NCI-H2029 (cell line): ENCODE results near the gene RMI1.
"Not testable (repeated sequence)": the region's sequence is repeated elsewhere in the genome, so short reads cannot be mapped to it uniquely, and the experiment has no call there.

Source experiments
- DNase-seq: peaks from one replicate; lab custom pipeline; 2025; lab: John Stamatoyannopoulos, UW

RMI1 gene

DNA sequence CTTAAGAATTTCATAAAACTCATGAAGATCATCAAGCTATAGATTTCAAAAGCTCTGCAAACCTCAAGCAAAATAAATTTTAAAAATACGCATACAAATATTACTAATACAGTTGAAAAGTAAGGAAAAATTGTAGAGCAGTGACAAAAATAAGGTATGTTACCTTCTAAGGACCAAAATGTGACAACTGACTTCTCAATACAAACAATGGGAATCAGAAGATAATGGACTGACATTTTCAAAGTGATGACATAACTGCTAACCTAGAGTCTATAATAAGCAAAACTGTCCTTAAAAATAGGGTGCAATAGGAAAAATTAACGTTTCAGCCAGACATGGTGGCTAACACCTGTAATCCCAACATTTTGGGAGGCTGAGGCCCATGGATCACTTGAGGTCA is 27.1 kb downstream of the RMI1 start:
- no peak for DNase-seq

DNA sequence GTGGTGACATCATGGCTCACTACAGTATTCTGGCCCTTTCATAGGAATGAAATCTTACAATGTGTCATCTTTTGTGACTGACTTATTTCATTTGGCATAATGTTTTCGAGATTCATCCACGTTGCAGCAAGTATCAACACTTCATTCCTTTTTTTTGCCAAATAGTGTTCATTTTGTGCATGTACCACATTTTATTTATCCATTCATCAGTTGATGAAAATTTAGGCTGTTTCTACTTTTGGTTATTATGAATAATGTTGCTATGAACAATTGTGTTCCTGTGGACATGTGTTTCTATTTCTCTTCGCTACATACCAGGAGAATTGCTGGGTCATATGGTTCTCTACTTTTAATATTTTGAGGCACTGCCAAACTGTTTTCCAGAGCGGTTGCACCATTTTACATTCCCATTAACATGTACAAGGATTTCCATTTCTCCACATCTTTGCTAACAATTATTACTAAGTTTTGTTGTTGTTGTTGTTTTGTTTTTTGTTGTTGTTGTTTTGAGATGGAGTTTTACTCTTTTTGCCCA is 43.5 kb downstream of the RMI1 start:
- DNase-seq: no peak

DNA sequence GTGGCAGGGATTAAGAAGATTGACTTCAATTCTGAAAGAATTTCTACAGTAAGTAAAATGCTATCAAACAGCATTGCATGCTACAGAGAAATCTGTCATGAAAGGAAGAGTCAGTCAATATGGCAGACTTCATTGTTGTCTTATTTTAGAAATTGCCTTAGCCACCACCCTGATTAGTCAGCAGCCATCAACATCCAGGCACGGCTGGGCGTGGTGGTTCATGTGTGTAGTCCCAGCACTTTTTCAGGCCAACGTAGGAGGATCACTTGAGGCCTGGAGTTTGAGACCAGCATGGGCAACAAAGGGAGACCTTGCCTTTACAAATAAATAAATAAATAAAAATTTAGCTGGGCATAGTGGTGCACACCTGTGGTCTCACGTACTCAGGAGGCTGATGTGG is 46.6 kb downstream of the RMI1 start:
- no peak for DNase-seq

DNA sequence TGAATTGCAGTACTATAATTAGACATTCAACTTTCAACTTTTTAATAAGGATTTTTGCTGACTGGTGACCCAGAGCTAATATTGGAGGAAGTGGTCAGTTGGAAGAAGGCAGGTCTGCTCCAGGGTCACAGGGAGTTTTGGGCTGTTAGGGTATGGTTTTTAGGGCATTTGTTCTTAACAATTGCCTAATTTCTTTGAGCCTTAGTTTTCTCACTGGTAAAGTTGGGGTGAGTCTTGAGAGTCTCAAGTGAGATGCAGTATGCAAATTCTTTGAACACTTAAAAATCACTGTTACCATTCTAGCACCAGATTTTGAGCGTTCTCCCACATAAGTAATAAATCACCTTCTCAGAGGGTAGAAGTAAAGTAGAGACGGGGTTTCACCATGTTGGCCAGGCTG is 50.9 kb downstream of the RMI1 start:
- DNase-seq: no peak

DNA sequence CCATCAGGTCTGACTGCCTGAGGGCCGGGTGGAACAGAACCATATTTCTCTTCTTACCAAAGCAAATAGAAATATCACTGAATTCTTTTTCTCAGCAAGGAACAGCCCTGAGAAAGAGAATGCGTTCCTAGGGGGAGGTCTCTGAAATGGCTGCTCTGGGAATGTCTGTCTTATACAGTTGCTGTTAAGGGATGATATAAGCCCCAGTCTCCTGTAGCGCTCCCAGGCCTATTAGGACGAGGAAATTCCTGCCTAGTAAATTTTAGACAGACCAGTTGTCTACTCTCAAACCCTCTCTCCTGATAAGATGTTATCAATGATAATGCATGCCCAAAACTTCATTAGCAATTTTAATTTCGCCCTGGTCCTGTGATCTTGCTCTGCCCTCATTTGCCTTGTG is 61.3 kb downstream of the RMI1 start:
- not testable (repeated sequence) for DNase-seq

DNA sequence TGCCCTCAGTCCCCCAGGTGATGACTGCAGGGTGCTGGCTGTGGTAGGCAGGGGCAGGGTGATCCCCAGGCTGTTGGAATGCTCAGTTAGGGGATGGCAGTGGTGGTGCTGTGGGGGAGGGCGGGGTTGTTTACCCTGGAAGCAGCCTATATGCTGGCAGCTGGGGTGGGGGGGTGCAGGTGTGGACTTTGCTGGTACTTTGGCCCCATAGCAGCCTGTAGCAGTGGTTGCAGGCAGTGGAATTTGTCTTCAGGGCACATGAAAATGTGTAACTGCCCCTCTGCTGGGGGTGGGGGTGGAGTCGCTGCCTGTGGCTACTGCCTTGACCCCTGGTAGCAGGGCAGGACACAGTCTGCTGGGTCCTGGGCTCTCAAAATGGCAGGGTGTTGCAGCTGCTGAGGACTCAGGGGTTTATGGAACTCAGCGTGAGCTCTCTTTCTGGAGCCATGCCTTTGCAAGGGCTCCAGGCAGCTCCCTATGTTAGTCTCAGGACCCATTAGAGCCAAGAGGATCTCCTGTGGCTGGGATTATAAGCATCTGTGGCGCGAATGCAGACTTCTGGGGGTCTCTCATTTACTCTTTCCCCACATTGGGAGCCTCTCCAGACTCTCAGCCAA is 65.0 kb downstream of the RMI1 start:
- no peak for DNase-seq
